ENCODE data around the gene PPDPF.

DNA sequence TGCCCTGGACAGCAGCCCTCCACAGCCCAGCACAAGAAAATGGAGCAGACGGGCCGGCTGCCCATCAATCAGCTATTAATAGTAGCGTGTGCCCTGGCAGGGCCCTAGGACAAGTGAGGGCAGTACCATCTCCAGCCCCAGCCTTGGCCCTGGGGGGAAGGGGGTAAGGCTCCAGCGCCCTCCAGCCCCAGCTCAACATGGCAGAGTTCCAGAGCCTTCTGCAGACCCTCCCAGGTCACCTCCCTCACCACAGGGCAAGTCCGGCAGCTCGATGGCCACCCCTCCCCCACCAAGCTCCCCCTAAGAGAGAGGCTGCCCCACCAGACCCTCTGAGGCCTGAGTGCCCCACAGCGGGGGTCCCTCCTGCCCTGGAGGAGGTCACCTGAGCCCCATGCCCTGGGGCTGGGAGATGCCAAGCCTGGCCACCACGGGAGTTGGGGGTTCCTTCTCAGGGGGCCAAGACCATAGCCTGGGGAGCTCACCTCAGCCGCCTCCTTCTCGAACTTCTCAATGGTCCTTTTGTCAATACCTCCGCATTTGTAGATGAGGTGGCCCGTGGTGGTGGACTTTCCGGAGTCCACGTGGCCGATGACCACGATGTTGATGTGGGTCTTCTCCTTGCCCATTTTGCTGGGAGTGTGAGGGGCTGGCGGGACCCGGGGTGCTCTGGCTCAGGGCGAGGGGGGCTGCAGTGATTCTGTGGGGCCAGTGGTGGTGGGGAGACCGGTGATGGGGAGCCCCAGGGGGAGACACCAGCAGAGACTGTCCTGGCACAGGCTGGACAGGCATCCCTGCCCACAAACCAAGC is 23.2 kb upstream of the PPDPF start:
- TF ChIP-seq, protein P1, sequence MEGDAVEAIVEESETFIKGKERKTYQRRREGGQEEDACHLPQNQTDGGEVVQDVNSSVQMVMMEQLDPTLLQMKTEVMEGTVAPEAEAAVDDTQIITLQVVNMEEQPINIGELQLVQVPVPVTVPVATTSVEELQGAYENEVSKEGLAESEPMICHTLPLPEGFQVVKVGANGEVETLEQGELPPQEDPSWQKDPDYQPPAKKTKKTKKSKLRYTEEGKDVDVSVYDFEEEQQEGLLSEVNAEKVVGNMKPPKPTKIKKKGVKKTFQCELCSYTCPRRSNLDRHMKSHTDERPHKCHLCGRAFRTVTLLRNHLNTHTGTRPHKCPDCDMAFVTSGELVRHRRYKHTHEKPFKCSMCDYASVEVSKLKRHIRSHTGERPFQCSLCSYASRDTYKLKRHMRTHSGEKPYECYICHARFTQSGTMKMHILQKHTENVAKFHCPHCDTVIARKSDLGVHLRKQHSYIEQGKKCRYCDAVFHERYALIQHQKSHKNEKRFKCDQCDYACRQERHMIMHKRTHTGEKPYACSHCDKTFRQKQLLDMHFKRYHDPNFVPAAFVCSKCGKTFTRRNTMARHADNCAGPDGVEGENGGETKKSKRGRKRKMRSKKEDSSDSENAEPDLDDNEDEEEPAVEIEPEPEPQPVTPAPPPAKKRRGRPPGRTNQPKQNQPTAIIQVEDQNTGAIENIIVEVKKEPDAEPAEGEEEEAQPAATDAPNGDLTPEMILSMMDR (IDR thresholded peaks at IDR 0.05): no peak
- TF ChIP-seq POLR2A (IDR thresholded peaks at IDR 0.05): no peak

Measured in uterus (tissue), 2 donors.